ENCODE results near the gene RASSF1.
A peak's percentile ranks its signal among the peaks of the same experiment; 100 is the strongest.

RASSF1 gene

DNA sequence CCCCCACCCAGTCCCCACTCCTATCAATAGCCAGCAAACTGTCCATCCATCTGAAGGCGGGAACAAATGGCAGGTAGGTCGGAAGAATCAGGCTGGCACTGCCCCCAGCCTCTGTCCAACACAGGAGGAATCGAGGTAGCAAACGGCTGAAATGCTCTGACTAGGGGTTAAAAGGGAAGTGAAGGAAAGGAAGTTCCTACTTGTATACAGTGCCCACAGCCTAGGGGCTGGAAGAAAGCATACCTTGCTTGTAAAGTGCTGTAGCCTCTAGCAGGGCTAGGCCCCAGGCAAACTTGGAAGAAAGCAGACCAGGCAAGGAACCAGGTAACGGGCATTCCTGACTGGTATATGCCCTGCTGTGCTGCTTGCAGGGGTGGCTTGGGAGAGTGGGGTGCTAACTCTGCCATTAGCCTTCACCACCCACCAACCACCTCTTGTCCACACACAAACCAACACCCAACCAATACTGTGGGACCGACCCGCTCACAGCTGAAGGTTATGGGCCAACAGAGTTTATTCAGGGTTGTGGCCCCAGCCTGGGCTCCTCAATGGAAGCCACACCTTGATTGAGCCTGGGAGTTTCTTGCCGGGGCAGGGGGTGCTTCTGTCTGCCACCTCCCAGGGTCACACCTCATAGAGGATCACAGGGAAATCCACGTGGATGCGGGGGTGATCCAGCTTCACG lies 15.0 kb downstream of the RASSF1 start:
- DNase-seq (ENCODE audit: low spot score in 2 of 2), result no peak
- H3K9me3 Mint-ChIP-seq, result no peaks in the 10 kb centered on the region
- ATAC-seq, result no peak
- H3K27ac Mint-ChIP-seq, result peak overlapping the region; percentile 91
- H3K4me1 Mint-ChIP-seq, result peaks cover 31% of the 10 kb centered on the region
- H3K36me3 Mint-ChIP-seq, result peaks cover 52% of the 10 kb centered on the region
- no peak overlapping the region for H3K4me3 Mint-ChIP-seq

DNA sequence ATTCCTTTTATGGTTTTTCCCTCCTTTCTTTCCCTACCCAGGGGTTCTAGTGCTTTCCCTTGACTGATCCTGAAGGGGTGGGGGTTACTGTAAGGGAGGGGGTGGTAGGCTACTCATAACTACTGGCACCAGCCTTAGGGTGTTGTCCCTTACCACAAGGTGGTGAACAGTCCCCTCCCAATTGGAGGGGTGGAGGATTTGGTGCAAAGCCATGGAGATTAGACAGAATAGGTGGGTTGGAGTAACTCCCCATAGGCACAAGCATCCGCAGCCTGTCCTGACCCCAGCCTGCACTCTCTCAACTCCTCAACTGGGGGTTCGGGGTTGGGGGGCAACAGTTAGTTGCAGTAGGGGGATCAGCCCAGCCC lies 15.5 kb downstream of the RASSF1 start:
- Mint-ChIP-seq H3K36me3 (peaks cover 46% of the 10 kb centered on the region), H3K4me3 (no peak overlapping the region), H3K4me1 (peaks cover 37% of the 10 kb centered on the region), H3K9me3 (no peaks in the 10 kb centered on the region), H3K27ac (peak overlapping the region; percentile 91)
- DNase-seq (ENCODE audit: low spot score in 2 of 2) (no peak), ATAC-seq (no peak)

DNA sequence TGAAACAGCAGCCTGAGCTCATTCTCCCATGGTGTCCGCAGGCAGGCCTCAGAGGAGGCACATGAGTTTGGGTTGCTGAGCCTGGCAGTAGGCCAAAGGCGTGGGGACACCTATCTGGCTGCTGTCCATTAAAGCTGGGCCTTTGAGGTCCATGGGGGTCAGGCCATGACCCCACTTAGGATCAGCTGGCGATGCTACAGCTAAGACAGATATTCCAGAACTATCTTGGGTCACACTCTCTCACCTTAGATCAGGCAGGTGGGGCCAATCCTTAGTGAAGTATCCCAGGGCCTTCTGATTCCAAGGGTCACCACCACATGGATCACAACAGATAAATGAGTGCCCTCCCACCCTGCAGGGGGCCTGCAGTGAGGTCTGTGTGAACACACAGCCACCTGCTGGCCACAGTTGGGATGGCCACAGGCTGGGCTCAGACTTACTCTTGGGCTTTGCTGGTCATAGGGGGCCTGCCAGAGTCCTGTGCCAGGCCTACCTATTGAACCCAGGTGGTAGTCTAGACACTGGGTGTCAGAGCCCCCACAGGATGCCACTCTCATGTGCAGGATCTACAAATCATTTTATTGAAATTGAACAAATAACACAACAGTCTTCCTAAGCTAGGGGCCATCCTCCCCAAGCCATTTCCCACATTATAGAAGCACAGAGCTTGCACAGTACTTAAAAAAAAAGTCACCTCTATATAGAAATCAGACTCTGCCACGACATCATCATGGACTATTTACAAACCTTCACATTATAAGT lies 16.1 kb downstream of the RASSF1 start:
- Mint-ChIP-seq H3K27ac (peak overlapping the region; percentile 91), H3K9me3 (no peaks in the 10 kb centered on the region)
- ATAC-seq, result peak; percentile 42

DNA sequence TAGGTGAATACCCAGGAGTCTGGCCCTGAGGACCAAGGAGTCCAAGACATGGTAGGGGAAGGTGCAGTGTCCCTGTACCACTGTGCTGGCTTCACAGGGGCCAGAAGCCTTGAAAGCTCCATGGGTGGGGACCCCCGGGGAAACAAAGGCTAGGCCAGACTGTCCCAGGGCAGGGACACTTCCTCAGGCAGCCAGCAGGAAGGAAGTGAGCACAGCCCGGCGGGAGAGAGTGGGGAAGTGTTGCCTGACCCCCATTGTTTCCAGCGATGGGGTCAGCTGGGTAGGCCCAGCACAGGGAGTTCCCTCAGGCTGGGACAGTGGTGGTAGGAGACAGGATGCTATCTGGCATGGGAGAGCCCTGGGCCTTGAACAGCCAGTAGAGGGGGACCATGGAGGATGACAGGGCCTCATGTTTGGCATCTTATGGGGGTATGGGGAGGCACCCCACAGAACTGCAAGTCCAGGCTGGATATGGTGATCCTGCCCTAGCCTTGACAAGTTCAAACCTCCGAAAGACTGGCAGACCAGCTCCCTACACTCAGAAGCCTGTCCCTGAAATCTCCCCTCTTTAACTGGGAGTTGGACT lies 16.9 kb downstream of the RASSF1 start:
- Mint-ChIP-seq H3K4me1 (peaks cover 50% of the 10 kb centered on the region), H3K36me3 (peaks cover 33% of the 10 kb centered on the region), H3K4me3 (peak overlapping the region; percentile 78), H3K9me3 (no peaks in the 10 kb centered on the region), H3K27ac (peak overlapping the region; percentile 91)
- ATAC-seq (no peak), DNase-seq (ENCODE audit: low spot score in 2 of 2) (no peak)

More for the DNA sequence above, 16.1 kb downstream of the RASSF1 start:
- peak; percentile 52 to 82 for DNase-seq (ENCODE audit: low spot score in 2 of 2)
- Mint-ChIP-seq H3K36me3 (peaks cover 41% of the 10 kb centered on the region), H3K4me3 (no peak overlapping the region), H3K4me1 (peaks cover 42% of the 10 kb centered on the region)

DNA sequence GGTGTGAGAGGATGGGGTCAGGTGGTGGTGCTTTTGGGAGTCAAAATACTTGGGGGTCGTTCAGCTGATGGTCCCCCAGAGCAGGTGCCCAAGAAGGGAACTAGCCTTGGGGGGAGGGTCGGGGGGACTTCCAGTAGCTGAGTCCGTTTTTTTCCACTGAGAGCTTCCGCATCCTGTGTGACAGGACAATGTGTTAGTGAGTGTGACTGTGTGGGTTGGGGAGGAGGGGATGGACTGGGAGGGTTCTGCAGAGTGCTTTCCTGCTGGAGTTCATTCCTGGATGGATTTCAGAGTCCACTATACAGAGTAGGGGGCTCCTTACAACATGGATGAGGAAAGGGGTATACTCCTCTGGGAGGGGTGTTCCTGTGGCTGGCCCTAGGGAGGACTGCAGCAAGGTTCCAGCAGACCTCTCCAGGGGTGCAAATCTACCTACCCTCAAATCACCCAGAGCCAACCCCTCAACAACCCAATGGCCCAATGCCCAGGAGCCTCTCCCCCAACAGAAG lies 17.5 kb downstream of the RASSF1 start:
- H3K27ac Mint-ChIP-seq, result peak overlapping the region; percentile 91
- H3K9me3 Mint-ChIP-seq, result no peaks in the 10 kb centered on the region
- peaks cover 56% of the 10 kb centered on the region for H3K4me1 Mint-ChIP-seq
- DNase-seq (ENCODE audit: low spot score in 2 of 2), result no peak
- peak overlapping the region; percentile 78 for H3K4me3 Mint-ChIP-seq
- no peak for ATAC-seq
- peaks cover 27% of the 10 kb centered on the region for H3K36me3 Mint-ChIP-seq

DNA sequence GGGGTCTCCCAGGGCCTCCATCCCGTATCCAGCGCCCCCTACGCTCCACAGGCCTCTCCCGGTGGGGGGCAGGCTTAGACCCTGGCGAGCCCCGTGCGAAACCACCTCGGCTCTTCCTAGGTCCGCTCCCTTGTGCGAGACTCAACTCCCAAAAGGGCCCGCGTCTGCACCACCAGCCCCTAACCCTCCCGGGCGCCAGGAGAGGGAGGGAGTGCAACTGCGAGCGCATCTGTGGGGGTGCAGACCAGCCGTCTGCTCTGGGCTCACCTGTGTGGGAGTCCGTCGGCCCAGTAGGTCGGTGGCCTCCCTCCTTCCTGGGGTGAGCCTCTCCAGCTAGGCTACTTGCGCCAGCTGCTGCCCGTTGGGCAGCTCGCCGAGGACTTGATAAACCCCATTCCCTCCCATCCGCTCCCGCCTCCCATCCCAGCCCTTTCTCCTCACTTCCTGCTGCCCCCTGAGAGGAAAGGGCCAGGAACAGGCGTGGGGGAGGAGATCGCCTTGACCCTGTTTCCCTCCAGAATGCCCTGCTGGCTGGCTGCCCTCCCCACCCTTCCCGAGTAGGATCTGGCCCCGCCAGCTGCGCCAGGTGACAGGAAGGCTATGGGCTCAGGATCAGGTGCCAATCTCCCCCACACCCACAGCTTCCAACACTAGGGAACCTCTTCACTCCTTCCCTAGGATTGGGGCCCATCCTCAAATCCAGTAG lies 18.1 kb downstream of the RASSF1 start, which contains the start of gene HYAL2:
Gene HYAL2, minus strand, starts transcription at position 360 of the 706 bp plus-strand sequence. CDS start 2,256 bp downstream, outside the sequence.
- peaks cover 23% of the 10 kb centered on the region for H3K36me3 Mint-ChIP-seq
- H3K4me3 Mint-ChIP-seq, result peak within 1 kb of the TSS; percentile 78
- H3K4me1 Mint-ChIP-seq, result peaks cover 57% of the 10 kb centered on the region
- no peak for DNase-seq (ENCODE audit: low spot score in 2 of 2)
- H3K27ac Mint-ChIP-seq, result peak within 1 kb of the TSS; percentile 98
- no peaks in the 10 kb centered on the region for H3K9me3 Mint-ChIP-seq
- no peak for ATAC-seq

DNA sequence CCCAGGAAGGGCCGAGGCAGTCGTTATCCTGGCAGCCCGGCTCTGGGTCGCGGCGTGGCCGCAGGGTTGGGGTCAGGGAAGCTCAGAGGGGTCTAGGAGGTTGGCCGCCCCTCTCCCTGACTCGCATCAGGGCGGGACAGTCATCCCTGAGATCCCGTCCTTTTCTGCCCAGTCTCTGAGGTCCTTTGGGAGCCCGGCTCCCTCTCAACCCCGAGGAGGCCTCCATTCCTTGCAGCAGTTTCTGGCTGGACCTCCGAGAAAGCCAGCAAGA lies 18.6 kb downstream of the RASSF1 start:
- H3K36me3 Mint-ChIP-seq, result peaks cover 23% of the 10 kb centered on the region
- no peaks in the 10 kb centered on the region for H3K9me3 Mint-ChIP-seq
- no peak for DNase-seq (ENCODE audit: low spot score in 2 of 2)
- peaks cover 55% of the 10 kb centered on the region for H3K4me1 Mint-ChIP-seq
- H3K27ac Mint-ChIP-seq, result no peak overlapping the region
- peak overlapping the region; percentile 78 for H3K4me3 Mint-ChIP-seq
- ATAC-seq, result no peak

DNA sequence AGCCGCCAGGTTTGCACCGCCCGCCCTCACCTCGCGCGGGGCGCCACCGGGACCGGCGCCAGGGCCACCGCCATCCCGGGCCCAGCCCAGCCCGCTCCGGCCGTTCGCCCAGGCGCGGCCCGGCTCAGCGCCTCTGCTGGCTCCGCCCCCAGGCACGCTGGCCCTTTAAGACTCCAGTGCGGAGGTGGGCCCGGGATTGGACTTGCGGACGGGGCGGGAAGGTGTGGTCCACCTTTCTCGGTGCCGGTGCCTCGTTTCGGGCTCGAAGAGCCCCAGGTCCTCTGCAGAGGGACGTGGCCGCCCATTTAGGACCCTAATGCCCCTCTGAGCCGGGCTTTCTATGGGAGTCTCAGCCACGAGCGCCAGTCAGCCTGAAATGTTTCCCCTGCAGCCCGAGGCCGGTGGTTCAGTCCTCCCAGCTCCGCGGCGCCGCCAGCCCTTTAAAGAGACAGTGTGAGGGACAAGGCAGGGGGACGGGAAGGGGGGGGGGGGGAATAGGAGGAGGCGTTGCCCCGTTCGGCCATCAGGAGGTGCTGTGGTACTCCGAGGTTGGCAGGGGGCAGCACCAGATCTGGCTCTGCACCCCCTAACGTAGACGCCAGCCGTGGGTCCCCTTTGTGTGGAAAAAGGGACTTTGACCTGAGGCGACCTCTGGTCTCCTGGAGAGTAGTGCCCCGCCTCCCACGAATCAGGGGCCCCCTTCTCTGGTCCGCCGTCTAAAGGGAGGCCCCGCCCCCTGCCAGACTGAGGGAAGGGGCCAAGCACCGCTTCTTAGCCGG lies 19.1 kb downstream of the RASSF1 start:
- DNase-seq (ENCODE audit: low spot score in 2 of 2) (peak; percentile 77 to 95), ATAC-seq (peak; percentile 75)
- Mint-ChIP-seq H3K36me3 (peaks cover 23% of the 10 kb centered on the region), H3K4me3 (peak overlapping the region; percentile 78), H3K4me1 (peaks cover 55% of the 10 kb centered on the region), H3K9me3 (no peaks in the 10 kb centered on the region), H3K27ac (peak overlapping the region; percentile 98)

DNA sequence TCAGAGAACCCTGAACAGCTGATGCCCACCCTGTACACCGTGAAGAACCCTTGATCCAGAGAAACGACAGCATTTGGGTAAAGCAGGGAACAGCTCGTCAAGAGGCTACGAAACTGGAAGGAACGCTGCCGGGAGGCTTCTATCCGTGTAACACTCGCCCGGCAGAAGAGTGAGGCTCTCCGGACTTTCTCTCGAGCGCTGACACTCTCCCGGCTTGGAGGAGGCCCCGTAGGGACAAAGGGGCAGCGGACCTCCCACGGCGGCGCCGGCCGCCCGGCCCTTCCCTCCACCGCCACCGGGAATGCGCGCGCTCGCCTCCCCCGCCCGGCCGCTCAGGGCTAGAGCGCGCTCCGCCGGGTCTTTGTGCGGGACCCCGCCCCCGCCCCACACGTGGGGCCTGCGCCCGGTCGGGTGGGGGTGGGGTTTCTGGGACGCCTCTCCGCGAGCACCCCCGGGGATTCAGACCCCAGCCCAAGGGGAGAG lies 19.7 kb downstream of the RASSF1 start:
- Mint-ChIP-seq H3K36me3 (peaks cover 22% of the 10 kb centered on the region), H3K27ac (peak overlapping the region; percentile 98), H3K9me3 (no peaks in the 10 kb centered on the region), H3K4me3 (peak overlapping the region; percentile 78), H3K4me1 (peaks cover 54% of the 10 kb centered on the region)
- ATAC-seq, result peak; percentile 55
- DNase-seq (ENCODE audit: low spot score in 2 of 2), result no peak

DNA sequence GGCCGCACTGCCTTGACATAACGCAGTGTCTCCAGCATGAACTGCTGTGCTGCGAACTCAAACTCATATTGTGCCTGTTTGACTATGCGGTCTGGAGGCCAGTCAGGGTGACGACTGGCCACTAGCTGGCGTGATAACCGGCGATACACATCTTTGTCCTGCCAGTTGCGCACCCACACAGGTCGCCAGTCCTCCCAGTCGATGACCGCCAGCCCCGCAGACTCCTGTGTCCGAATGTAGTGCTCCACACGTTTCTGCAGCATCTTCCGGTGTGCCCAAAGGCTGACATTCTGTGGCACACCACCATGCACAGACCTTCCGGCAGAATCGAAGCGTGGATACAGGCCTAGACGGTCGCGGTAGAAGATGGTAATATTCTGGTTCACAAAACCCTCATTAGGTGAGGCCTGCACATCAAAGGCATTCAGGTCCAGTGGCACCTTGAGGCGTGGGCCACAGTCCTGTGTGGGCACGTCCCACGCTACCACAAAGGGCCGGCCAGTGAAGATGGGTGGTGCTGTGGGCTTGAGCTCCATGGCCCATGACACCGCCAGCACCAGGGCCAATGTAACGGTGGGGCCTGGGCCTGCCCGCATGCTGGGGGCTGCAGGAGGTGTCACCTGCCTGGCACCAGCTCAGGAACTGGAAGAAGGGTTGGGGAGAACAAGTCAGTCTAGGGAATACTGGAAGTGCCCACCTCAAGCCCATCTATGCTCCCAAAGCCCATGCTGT lies 20.6 kb downstream of the RASSF1 start:
- Mint-ChIP-seq H3K4me1 (peaks cover 59% of the 10 kb centered on the region), H3K27ac (peak overlapping the region; percentile 98)

DNA sequence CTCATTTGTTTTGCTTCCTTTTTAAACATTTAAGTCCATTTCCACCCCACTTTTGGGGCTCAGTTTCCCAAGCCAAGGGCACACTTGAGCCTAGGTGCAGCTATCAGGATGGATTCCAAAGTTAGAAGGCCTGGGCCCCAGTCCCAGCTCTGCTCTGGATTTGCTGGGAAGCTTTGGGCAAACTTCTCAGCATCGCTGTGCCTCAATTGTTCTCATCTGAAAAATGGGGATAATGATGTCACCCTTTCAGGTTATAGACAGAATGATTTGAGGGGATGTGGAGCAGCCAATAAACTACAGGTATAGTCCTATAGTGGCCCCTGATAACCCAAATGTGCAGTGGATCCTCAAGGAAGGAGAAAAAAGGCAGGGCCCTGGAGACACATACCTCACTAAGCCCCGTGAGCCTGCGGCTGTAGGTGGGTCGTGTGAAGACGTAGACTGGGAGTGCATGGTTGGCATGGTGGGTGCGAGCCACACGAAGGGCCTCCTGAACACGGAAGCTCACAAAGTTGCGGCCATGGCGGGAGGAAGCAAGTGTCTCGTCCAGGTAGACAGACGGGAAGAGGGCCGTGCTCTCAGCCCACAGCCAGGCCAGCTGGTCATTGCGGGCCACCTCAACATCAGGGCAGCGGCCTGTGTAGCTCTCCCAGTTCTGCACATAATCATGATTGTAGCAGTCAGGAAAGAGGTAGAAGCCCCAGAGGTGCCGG lies 21.3 kb downstream of the RASSF1 start:
- Mint-ChIP-seq H3K4me1 (peaks cover 61% of the 10 kb centered on the region), H3K4me3 (peak overlapping the region; percentile 78), H3K27ac (no peak overlapping the region), H3K9me3 (no peaks in the 10 kb centered on the region), H3K36me3 (peaks cover 10% of the 10 kb centered on the region)
- DNase-seq (ENCODE audit: low spot score in 2 of 2) (no peak), ATAC-seq (no peak)

More for the DNA sequence above, 20.6 kb downstream of the RASSF1 start:
- DNase-seq (ENCODE audit: low spot score in 2 of 2), result no peak
- peak overlapping the region; percentile 78 for H3K4me3 Mint-ChIP-seq
- H3K36me3 Mint-ChIP-seq, result peaks cover 15% of the 10 kb centered on the region
- H3K9me3 Mint-ChIP-seq, result no peaks in the 10 kb centered on the region
- ATAC-seq, result no peak

DNA sequence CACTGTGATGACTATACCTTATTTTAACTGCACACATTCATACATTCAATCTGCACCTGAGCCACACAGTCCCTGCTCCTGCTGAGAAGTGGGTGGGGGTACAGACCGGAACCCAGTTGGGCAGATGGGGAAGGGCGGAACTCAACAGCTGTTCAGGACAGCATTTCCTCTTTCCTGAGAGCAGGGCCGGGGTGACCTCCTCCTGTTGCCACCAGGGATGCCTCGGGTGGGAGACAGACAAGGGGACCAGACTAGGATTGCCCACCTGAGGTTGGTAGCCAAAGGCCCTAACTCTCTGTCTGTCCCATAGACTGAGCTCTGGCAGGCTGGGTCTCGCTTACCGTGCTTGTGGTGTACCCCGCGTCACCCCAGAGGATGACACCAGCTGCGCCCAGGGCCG lies 22.0 kb downstream of the RASSF1 start:
- no peak for ATAC-seq
- Mint-ChIP-seq H3K36me3 (peaks cover 10% of the 10 kb centered on the region), H3K9me3 (no peaks in the 10 kb centered on the region), H3K4me1 (peaks cover 59% of the 10 kb centered on the region), H3K27ac (no peak overlapping the region), H3K4me3 (no peak overlapping the region)
- no peak for DNase-seq (ENCODE audit: low spot score in 2 of 2)

DNA sequence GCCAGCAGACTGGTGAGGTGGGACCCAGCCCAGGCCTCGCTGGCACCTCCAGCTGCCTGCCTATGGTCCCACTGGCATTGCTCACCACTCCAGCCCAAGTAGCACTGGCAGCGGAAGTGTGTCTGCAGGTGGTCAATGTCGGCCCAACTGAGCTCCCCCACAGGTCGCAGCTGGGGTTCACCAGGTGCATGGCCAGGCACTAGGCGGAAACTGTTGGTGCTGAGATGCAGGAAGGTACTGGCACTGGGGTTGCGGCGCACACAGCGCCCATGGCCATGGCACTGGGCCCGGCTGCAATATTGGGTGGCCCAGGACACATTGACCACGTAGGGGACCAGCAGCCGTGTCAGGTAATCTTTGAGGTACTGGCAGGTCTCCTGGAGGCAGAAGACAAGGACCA lies 22.5 kb downstream of the RASSF1 start:
- H3K36me3 Mint-ChIP-seq, result peaks cover 10% of the 10 kb centered on the region
- H3K27ac Mint-ChIP-seq, result no peak overlapping the region
- peaks cover 54% of the 10 kb centered on the region for H3K4me1 Mint-ChIP-seq
- ATAC-seq (no peak), DNase-seq (ENCODE audit: low spot score in 2 of 2) (no peak)
- H3K4me3 Mint-ChIP-seq, result no peak overlapping the region
- no peaks in the 10 kb centered on the region for H3K9me3 Mint-ChIP-seq

Measured in stimulated activated effector memory CD8-positive, alpha-beta T cell treated with anti-CD3 and anti-CD28 coated beads, Interleukin-12 subunit alpha, Interleukin-12 subunit beta, amount 100 ng/mL, for 72 hours (primary cell).